ENCODE results near the gene TRMT112. TPM values are rescaled to one million over a fixed set of nuclear protein-coding genes. Genes with fewer than 3 reads are reported as not detected.

The TRMT112 gene
- total RNA-seq, 1 experiment from 2014 or later = 341 TPM

GRCh38 chr11:64338716-64339115 lies 21.4 kb upstream of the TRMT112 start:
- Histone ChIP-seq H3K27ac (ENCODE audit: low read length) (no peak overlapping the region), H3K9me3 (ENCODE audit: control insufficient read depth, insufficient read depth, low read depth, low read length) (no peaks in the 10 kb centered on the region), H3K4me1 (ENCODE audit: control insufficient read depth, insufficient read depth, low read length) (peaks cover 24% of the 10 kb centered on the region), H3K36me3 (ENCODE audit: control insufficient read depth, insufficient read depth, low read length) (no peaks in the 10 kb centered on the region), H3K4me3 (ENCODE audit: low read depth in 2 of 2, low read length in 2 of 2) (no peak overlapping the region), H3K27me3 (ENCODE audit: control insufficient read depth, insufficient read depth, low read length) (no peaks in the 10 kb centered on the region)
- in situ Hi-C loops (cut with HindIII; ENCODE audit: low pct_unique_long_range_greater_than_20kb, low sequenced_read_pairs) (no loop called here), intact Hi-C loops (cut with micrococcal nuclease; ENCODE audit: unreplicated experiment) (no loop called here)
- ATAC-seq = no peak
- no peak for TF ChIP-seq SIN3A (IDR thresholded peaks at IDR 0.05; ENCODE audit: borderline replicate concordance, insufficient read depth, low read depth, low read length)
- TF ChIP-seq POLR2AphosphoS5 (IDR thresholded peaks at IDR 0.05; ENCODE audit: low read depth, low read length) = no peak
- no peak for TF ChIP-seq REST (IDR thresholded peaks at IDR 0.05; ENCODE audit: insufficient read depth in 1 of 2, low read depth in 2 of 2, low read length in 1 of 2)
- no peak for TF ChIP-seq CTCF (IDR thresholded peaks at IDR 0.05)
- no peak for TF ChIP-seq TCF7L2 (IDR thresholded peaks at IDR 0.05; ENCODE audit: low read depth, low read length)
- ChIA-PET POLR2A (no interaction called here), CTCF (no interaction called here)
- no peak for DNase-seq (ENCODE audit: low read depth, low spot score)
- no TSS peak for BruUV-seq (replicated peaks)

GRCh38 chr11:64337538-64338249 lies 20.3 kb upstream of the TRMT112 start:
- ChIA-PET POLR2A (interaction anchor here (1.5 kb wide), 1 partner anchor 20 kb away, joined by 5 read pairs; the partner anchor contains the start of genes PRDX5 and TRMT112), CTCF (interaction anchor here (1.1 to 1.3 kb wide), 2 partner anchors 19 to 20 kb away, joined by 3 to 4 read pairs; partner anchors contain the start of gene PRDX5)
- Histone ChIP-seq H3K4me3 (ENCODE audit: low read depth in 2 of 2, low read length in 2 of 2) (no peak overlapping the region), H3K36me3 (ENCODE audit: control insufficient read depth, insufficient read depth, low read length) (no peaks in the 10 kb centered on the region), H3K9me3 (ENCODE audit: control insufficient read depth, insufficient read depth, low read depth, low read length) (no peaks in the 10 kb centered on the region), H3K27ac (ENCODE audit: low read length) (no peak overlapping the region), H3K4me1 (ENCODE audit: control insufficient read depth, insufficient read depth, low read length) (peaks cover 16% of the 10 kb centered on the region), H3K27me3 (ENCODE audit: control insufficient read depth, insufficient read depth, low read length) (no peaks in the 10 kb centered on the region)
- intact Hi-C loops (cut with micrococcal nuclease; ENCODE audit: unreplicated experiment) (no loop called here), in situ Hi-C loops (cut with HindIII; ENCODE audit: low pct_unique_long_range_greater_than_20kb, low sequenced_read_pairs) (no loop called here)
- DNase-seq (ENCODE audit: low read depth, low spot score) (no peak), ATAC-seq (no peak)
- no TSS peak for BruUV-seq (replicated peaks)
- no peak for TF ChIP-seq TCF7L2 (IDR thresholded peaks at IDR 0.05; ENCODE audit: low read depth, low read length)
- TF ChIP-seq REST (IDR thresholded peaks at IDR 0.05; ENCODE audit: insufficient read depth in 1 of 2, low read depth in 2 of 2, low read length in 1 of 2) = no peak
- TF ChIP-seq CTCF (IDR thresholded peaks at IDR 0.05) = no peak
- no peak for TF ChIP-seq POLR2AphosphoS5 (IDR thresholded peaks at IDR 0.05; ENCODE audit: low read depth, low read length)
- no peak for TF ChIP-seq SIN3A (IDR thresholded peaks at IDR 0.05; ENCODE audit: borderline replicate concordance, insufficient read depth, low read depth, low read length)
